GM12864 (cell line): ENCODE results near the gene MYO1A.
"Not testable (repeated sequence)": the region's sequence is repeated elsewhere in the genome, so short reads cannot be mapped to it uniquely, and the experiment has no call there.

Experiments
- DNase-seq: peaks from one replicate; pipeline ENCODE4 v3.0.0-alpha.2; 2011; ENCODE audit warnings: low read depth
- H3K4me3 ChIP-seq: 2 replicates; pipeline ENCODE4 v1.5.1; 2011; ENCODE audit warnings: mild to moderate bottlenecking, low read depth, low read length, control low read depth
- TF ChIP-seq, protein P1 (sequence below): IDR thresholded peaks from 2 replicates; pipeline ENCODE4 v1.5.1; 2011; ENCODE audit warnings: low read depth, mild to moderate bottlenecking, moderate library complexity, low read length, control low read depth, inconsistent platforms; ENCODE audit errors: missing control alignments

Gene MYO1A

DNA sequence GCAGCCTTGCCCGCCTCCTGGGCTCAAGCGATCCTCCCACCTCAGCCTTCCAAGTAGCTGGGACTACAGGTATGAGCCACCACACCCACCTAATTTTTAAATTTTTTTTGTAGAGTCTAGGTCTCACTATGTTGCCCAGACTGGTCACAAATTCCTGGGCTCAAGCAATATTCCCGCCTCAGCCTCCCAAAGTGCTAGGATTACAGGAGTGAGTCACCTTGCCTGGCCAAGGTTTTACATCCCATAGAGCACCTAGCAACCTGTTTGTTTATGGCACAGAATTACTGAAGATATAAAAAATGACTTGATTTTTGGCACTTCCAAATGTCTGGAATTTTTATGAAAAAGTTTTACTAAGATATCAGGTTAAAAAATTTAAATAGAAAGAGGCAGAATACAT is 16.5 kb downstream of the MYO1A start:
- TF ChIP-seq, protein P1, sequence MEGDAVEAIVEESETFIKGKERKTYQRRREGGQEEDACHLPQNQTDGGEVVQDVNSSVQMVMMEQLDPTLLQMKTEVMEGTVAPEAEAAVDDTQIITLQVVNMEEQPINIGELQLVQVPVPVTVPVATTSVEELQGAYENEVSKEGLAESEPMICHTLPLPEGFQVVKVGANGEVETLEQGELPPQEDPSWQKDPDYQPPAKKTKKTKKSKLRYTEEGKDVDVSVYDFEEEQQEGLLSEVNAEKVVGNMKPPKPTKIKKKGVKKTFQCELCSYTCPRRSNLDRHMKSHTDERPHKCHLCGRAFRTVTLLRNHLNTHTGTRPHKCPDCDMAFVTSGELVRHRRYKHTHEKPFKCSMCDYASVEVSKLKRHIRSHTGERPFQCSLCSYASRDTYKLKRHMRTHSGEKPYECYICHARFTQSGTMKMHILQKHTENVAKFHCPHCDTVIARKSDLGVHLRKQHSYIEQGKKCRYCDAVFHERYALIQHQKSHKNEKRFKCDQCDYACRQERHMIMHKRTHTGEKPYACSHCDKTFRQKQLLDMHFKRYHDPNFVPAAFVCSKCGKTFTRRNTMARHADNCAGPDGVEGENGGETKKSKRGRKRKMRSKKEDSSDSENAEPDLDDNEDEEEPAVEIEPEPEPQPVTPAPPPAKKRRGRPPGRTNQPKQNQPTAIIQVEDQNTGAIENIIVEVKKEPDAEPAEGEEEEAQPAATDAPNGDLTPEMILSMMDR, result no peak
- H3K4me3 ChIP-seq, result no peak overlapping the region
- no peak for DNase-seq

DNA sequence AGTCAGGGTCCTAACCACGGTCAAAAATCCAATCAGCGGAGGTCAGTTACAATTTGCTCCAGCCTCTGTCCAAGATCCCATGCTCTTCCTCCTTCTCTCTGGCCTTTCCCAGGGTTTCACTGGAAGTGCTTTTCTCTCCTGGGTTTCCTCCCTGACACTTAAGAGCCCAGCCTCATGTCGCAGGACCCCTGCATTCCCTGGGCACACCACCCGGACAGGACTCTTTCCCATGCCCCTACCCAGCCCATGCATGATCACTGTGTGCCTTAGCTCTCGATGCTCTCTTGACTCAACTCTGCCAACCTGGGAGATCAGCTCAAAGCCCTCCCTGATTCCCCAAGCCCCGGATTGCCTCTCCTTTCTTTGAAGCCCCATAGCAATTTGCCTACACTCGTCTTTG is 18.1 kb downstream of the MYO1A start:
- DNase-seq, result no peak
- H3K4me3 ChIP-seq, result no peak overlapping the region
- TF ChIP-seq, protein P1, result no peak

DNA sequence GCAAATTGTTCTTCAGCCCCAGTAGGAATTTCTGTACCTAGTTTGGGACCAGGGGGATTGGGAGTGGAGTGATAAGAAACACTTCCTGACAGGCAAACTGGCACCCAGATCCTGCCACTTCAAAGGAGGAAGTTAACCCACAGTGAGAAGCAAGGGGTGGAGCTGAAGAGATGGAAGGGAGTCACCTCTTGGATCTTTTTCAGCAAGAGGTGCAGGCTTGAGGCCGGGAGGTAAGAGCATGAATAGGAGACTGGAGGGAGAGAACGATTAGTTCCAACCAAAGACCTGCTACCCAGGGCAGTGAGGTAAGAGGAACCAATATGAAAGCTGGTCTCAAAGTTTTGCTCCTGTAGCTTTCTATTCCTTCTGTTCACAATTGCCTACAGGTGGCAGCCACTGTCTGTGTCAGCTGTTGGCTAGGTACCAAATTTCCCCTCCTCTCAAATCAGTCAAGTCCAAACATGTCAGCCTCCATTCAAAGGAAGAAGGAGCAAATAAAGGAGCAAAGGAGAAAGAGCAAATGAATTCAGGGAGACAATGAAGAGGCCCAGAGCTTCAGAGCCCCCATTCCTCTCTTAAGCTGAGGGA is 18.7 kb downstream of the MYO1A start:
- H3K4me3 ChIP-seq, result no peak overlapping the region
- DNase-seq, result no peak
- TF ChIP-seq, protein P1, result peak; percentile 13

DNA sequence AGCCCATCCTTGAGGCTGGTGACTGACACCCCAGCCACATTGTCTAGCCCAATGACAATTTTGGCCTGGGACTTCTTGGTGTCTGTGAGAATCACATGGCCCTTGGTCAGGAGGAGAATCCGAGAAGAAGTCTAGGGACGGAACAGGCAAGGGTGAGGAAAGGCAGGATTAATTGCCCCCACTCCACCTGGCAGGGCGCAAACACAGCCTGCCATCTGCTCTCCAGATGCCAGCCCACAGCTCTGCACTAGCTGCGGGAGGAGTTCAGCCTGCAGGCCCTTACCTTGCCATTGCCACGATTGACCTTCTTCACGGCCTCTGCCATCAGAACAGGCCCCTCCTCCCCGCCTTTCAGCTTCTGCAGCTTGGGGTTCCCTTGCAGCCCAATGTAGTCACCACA is 20.5 kb downstream of the MYO1A start:
- DNase-seq, result no peak
- H3K4me3 ChIP-seq, result no peak overlapping the region
- TF ChIP-seq, protein P1, result no peak

DNA sequence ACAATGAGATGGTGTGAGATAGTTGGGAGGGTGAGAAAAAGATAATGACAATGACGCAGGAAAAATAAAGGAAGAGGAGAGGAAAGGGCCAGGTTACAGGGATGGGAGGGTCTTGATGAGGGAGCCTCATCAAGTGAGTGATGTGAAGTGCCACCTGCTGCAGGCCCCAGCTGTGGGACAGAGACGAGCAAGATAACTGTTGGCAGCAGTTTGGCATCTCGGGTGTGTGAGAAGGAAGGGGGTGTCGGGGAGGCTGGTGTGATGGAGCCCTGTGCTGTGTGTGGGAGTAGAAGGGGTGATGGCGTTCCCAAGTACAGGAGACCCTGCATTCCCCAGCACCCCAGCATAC is 22.1 kb downstream of the MYO1A start:
- no peak for DNase-seq
- TF ChIP-seq, protein P1, result no peak
- H3K4me3 ChIP-seq, result no peak overlapping the region

DNA sequence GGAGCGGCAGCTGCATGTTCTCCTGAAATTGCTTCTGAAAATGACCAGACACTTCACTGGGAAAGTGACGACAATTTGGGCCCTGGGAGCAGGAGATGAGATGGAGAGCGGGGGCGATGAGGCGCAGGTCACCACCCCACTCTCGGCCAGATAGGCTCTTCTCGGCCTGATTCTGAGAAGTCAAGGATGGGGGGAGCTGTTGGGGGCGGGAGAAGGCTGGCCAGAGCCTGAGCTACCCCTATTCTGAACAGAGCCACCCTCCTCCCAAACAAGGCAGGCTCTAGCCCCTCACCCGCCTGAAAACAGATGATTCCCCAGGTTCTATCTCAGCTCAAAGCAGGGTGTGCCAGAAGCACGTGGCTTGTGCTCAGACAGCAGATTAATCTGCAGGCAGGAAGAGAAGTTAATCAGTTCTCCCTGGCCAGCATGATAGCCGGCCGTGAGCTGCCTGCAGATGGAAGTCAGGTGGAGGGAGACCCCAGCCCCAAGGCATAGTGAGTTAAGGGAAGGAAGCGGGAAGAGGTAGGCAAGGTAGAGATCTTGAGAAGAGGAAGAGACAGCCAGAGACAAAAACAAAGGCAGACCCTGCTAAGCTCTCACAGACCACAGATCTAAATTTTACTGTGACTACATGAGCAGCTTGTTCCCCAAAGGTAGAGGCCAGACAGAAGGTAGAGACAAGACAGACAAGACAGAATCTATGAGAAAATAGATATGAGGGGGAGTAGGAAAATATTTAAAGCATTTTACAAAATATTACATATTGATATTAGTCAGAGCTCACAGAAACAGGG is 22.7 kb downstream of the MYO1A start:
- TF ChIP-seq, protein P1, result no peak
- DNase-seq, result no peak
- H3K4me3 ChIP-seq, result no peak overlapping the region

DNA sequence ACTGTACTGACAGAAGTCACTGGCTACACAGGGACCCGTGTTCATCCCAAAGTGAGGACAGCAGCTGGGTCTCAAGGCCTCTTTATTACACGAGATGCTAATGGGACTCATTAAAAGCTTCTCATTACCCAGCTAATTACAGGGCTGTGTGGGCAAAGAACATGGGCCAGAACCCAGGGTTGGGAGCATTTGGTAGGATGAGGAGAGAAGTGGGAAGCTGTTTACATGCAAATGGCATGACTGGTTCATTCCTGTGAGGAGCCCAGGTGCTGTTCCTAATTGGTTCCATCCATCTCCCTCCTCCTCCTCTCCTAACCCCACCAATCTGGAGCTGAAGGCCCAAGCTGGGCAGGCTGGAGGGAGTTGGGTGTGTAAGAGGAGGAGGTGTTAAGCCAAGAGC is 24.7 kb downstream of the MYO1A start:
- H3K4me3 ChIP-seq, result no peak overlapping the region
- DNase-seq, result no peak
- TF ChIP-seq, protein P1, result no peak

DNA sequence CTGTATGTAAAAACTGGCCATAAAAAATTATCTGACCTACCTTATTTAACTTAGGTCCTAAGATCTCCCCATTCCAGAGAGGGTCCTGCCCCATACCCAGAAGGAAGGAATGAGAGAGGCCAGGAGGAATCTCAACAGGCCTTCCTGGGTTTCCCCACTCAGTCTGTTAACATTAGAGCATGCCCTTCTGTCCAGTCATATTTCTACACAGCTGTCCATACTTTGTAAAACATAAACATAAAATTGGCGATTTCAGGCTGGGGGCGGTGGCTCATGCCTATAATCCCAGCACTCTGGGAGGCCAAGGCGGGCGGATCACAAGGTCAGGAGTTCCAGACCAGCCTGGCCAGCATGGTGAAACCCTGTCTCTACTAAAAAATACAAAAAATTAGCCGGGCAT is 27.6 kb downstream of the MYO1A start:
- H3K4me3 ChIP-seq, DNase-seq: not testable (repeated sequence)
